ENCODE measurements around the gene MMP24.
"Not testable (repeated sequence)": the region's sequence is repeated elsewhere in the genome, so short reads cannot be mapped to it uniquely, and the experiment has no call there.

The MMP24 gene

DNA sequence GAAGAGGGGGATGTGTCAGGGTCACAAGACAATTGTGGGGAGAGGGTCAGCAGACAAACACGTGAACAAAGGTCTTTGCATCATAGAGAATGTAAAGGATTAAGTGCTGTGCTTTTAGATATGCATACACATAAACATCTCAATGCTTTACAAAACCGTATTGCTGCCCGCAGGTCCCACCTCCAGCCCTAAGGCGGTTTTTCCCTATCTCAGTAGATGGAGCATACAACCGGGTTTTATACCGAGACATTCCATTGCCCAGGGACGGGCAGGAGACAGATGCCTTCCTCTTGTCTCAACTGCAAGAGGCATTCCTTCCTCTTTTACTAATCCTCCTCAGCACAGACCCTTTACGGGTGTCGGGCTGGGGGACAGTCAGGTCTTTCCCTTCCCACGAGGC lies 35.8 kb downstream of the MMP24 start:
- ATAC-seq, result not testable (repeated sequence)

DNA sequence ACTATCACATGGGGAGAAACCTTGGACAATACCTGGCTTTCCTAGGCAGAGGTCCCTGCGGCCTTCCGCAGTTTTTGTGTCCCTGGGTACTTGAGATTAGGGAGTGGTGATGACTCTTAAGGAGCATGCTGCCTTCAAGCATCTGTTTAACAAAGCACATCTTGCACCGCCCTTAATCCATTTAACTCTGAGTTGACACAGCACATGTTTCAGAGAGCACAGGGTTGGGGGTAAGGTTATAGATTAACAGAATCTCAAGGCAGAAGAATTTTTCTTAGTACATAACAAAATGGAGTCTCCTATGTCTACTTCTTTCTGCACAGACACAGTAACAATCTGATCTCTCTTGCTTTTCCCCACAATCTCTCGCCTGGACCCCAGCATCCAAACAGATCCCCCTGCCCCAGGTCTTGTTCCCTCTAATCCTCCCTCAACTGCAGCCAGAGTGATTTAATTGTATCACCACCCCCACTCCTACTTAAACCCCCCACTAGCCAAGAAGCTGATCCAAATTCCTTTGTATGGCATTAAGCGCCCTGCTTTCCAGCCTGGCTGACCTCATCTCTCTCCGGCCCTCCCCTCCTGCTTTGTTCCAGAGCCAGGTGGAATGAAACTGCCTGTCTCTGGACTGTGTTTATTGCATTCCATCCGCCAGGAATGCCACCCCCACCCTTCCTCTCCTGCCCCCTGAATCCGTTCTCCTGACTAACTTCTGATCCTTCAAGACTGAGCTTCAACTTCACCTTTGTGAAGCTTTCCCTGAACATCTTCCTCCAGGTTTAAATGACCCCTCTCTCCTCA lies 36.4 kb downstream of the MMP24 start:
- not testable (repeated sequence) for ATAC-seq

DNA sequence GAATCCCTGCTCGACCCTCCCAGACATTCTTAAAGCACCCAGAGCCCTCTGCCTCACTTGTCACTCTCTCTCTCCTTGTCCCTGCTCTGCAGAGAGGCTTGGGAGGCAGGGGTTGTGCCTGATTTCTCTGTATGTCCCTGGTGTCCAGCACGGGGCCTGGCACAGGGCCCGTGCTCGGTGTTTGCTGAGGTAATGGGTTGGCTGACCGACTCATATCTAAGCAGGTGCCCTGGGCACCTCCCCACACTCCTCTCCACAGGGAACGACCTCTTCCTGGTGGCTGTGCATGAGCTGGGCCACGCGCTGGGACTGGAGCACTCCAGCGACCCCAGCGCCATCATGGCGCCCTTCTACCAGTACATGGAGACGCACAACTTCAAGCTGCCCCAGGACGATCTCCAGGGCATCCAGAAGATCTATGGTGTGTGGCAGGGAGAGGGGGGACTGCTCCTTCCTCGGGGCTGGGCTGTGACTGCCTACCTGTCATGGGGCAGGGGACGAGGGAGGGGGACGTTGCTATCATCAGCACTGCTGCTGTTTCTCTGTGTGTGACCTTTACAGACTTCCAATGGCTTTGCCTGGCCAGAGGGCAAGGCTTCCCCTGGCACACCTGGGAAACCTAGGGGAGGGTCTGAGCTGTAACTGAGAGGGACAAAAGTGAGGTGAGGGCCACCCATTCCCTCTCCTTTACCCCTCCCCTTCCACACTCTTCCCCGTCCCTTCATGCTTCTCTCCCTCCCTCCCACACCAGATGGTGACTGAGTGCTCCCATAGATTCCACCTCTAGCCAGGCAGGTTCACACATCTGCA lies 37.2 kb downstream of the MMP24 start:
- no peak for ATAC-seq

DNA sequence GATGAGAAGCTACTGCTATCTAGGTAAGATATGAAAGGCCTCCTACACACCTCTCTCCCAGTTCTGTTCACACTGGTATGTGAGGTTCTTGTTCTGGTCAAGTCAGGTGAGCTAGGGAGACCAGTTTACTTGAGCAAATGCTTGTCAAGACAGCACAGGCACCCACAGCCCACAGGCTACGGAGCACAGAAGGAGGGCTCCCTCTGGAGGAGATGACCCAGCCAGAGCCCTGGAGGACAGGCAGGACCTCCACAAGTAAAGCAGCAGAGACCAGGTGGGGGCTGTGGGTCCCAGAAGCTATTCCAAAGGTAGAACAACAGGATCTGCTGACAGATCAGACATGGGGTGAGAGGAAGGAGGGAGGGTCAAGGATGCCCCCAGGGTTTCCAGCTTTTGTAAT lies 38.3 kb downstream of the MMP24 start:
- no peak for ATAC-seq

DNA sequence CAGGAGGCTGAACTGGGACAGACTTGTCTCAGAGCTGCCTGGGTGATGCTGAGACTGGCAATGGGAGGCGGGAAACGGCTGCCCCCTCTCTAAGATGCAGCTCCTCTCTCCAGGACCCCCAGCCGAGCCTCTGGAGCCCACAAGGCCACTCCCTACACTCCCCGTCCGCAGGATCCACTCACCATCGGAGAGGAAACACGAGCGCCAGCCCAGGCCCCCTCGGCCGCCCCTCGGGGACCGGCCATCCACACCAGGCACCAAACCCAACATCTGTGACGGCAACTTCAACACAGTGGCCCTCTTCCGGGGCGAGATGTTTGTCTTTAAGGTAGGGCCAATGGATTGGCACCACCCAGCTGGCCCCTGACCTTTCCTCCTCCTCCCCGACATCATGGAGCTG lies 40.6 kb downstream of the MMP24 start:
- ATAC-seq, result no peak

DNA sequence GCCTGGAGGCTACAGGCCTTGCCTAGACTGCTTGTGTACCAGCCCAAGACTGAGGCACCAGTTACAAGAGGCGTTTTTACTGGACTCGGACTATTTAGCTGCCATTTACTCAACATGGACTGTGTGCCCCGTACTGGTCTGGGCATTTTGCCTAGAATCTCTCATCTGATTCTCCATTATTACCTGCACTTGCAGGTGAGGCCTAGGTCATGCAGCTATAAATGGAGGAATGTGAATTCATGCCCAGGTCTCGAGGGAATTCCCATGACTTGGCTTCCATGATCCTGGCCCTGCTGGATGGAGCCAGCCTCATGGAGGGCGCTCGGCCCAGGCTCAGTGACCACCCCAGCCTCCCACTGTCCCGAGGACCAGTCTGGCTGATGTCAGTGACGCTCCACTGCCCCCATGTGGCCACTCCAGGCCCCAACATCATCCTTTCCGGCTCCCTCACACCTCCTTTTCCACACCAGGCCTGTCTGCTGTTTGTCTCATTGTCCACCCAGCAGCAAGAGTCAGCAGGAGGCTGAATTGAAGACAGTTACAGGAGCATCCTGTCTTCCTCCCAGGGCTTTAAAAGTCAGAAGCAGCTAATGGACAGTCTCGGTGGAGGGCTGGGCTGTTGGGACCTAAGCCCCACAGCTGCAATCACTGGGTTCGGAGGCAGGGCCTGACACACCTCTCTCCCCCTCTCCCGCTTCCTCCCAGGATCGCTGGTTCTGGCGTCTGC lies 42.7 kb downstream of the MMP24 start:
- ATAC-seq, result peak in 1 of 2 donors; percentile 68

DNA sequence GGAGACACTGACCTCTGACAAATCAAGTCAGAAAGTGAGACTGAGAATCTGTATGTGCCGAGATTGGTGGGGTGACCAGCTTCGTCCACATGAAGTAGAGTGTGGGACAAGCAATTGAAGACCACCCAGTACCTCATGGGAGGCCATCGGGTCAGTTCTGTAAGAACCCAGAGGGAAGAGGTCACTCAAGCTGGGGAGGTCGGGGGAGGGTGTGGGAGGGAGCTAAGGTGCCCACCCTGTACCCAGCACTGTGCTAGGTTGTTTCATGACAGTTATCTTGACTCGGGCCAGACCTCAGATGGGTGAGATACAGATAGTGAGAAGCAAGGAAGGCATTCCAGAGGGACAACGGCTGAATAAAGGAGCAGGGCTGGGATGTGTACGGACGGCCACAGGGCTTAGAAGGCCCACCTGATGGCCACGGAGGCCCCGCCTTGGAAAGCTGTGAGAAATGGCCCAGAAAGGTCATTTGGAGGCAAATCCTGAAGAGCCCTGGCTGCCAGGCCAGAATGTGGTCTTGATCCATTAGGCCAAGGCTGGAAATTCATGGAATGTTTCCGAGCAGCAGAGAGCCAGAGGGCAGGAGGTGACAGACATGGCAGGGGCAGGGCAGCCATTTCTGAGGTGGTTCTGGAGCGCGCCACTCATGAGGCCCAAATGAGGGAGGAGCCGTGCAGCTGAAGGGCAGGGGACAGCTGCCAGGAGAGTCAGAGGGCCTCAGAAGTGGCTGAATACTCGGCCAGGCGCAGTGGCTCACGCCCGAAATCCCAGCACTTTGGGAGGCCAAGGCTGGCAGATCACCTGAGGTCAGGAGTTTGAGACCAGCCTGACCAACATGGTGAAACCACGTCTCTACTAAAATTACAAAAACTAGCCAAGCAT lies 43.8 kb downstream of the MMP24 start:
- no peak for ATAC-seq

DNA sequence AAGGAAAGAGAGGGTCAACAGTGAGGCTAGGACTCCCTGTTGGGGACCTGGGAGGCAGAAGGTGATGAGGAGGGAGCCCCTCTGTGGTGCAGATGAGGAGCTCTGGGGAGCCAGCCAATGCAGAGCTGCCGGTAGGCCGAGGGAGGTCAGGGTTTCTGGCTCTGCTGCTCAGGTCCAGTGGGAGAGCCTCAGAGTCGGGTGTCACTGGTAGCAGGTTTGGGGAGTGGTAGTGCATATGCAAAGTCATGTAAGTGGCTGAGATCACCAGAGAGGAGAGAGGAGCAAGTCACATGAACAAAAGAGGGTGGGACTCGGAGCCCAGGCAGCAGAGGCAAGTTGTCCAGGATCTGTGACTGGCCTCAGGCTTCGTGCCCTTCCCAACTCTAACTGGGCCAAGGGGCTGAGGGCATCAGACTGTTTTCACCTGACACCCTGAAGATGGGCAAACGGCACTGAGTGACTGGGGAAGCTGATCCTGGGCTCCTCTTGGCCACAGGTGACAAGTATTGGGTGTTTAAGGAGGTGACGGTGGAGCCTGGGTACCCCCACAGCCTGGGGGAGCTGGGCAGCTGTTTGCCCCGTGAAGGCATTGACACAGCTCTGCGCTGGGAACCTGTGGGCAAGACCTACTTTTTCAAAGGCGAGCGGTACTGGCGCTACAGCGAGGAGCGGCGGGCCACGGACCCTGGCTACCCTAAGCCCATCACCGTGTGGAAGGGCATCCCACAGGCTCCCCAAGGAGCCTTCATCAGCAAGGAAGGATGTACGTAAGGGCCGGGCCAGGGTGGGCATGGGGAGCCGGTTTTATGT lies 44.8 kb downstream of the MMP24 start:
- ATAC-seq, result no peak

DNA sequence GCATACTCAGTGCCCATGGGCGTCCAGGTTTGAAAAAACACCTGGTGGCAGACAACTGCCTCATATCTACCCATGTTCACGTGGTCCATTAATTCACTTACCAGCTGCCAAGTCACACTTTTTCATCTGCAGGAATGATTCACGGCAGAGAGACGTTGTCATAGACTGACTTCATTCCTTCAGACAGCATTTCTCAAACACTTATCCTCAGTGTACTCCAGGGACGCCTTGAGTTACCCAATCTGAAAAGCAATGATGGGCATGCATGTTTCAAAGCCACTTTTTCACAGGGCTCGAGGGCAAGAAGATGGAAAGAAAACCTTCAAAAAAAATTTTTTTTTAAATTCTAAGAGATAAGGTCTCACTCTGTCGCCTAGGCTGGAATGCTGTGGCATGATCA lies 45.4 kb downstream of the MMP24 start:
- no peak for ATAC-seq

DNA sequence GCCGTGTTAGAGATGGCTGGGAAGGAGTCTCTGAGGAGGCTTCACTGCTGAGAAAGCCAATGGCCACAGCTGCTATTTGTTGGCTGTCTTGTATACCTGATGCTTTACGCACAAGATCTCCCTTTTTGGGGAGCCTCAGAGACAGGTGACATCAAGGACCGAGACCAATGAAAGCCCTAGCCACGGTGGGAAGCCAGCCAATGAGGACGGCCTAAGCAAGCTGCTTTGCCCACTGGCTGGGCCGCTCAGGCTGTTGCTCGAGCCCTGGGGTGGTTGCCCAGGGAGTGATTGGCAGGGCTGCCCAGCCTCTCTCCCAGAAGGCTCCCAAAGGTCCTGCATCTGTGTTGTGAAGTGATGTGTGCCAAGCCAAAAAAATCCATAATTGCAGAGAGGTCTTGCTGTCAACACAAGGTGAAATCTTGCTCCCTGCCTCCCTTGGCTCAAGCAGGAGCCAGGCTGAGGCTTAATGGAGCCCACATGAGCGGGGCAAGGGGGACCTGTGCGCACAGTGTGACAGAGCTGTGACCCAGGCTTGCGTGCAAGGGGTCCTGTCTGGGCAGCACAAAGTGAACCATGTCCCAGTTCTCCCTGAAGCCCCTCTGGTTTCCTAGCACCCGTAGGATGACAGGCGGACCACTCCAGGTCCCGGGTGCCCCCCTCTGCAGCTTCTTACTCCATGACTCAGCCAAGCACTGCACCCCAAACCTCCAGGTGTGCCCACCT lies 47.1 kb downstream of the MMP24 start:
- no peak for ATAC-seq

DNA sequence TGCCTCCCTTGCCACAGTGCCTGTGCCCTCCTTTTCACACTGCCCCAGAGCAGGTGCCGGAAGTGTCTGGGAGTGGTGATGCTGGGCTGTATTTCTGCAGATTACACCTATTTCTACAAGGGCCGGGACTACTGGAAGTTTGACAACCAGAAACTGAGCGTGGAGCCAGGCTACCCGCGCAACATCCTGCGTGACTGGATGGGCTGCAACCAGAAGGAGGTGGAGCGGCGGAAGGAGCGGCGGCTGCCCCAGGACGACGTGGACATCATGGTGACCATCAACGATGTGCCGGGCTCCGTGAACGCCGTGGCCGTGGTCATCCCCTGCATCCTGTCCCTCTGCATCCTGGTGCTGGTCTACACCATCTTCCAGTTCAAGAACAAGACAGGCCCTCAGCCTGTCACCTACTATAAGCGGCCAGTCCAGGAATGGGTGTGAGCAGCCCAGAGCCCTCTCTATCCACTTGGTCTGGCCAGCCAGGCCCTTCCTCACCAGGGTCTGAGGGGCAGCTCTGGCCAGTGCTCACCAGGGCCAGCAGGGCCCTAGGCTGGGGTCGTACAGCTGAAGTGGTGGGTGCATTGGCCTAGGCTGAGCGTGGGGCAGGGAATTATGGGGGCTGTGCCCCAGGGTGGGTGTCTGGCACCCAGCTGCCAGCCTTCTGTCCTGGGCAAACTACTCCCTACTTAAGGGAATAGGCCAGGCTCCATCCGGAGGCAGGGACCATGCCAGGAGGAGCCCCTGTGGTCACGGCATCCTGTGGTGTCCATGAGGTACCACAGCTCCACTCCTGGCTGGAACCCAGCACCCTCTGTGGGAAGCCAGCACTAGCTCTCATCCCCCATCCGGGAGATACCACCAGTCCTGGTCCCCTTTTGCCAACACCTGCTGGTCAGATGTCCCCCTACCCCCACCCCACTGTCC lies 47.9 kb downstream of the MMP24 start:
- ATAC-seq, result no peak

DNA sequence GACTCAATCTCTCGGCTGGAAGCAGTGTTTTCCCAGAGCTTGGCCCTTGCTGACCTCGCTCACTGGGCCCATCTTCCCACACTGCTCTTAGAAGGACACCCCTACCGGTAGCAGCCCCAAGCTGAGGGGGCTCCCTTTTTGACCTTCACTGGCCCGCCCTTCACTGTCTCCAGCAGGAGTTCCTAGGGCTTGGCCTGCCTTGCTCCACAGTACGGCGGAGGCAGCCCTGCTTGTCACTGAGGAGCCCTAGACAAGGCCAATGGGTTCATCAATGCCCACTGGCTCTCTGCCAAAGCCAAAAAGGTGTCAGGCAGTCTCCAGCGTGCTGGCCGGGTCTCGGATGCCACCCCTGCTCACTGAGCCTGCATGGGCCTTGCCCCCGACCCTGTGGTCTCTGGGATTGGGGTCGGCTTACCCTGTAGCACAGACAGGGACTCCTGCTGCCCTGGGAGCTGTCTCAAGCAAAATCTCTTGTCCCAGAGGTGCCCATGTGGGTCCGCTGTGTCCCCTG lies 49.3 kb downstream of the MMP24 start:
- ATAC-seq, result no peak

DNA sequence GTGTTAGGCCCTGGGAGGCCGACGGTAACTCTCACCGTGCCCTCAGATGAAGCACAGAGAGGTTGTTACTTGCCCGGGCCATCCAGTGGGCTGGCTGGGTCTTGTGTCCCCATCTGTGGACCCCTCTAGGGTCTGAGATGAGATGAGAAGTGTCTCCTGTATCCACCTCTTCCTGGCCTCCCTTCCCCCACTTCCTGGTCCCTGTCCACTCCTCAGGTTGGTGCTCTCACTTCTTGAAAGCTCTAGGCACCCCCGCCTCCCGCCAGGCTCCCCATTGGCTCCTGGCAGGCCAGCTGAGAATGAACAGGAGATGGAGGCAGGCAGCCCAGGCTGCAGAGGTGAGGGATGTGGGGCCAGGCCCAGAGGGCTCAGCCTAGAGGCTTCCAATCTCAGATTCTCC lies 49.9 kb downstream of the MMP24 start:
- no peak for ATAC-seq

DNA sequence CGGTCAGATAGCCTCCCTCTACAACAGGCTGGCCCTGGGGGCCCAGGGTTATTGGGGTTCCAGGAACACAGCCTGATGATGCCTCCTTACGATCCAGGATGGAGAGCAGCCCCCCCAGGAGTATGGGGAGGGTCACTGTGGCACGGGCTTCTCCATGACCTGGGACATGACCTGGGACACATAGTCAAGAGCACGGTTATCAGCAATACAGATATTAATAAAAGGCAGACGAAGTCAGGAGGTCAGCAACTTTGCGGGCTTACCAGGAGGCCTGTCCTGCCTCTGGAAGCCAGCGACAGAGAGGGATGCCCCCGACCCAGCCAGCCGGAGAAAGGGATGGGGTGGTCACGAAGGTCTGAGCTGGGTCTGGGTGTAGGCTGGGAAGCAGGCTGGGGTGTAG lies 50.6 kb downstream of the MMP24 start:
- ATAC-seq, result no peak

DNA sequence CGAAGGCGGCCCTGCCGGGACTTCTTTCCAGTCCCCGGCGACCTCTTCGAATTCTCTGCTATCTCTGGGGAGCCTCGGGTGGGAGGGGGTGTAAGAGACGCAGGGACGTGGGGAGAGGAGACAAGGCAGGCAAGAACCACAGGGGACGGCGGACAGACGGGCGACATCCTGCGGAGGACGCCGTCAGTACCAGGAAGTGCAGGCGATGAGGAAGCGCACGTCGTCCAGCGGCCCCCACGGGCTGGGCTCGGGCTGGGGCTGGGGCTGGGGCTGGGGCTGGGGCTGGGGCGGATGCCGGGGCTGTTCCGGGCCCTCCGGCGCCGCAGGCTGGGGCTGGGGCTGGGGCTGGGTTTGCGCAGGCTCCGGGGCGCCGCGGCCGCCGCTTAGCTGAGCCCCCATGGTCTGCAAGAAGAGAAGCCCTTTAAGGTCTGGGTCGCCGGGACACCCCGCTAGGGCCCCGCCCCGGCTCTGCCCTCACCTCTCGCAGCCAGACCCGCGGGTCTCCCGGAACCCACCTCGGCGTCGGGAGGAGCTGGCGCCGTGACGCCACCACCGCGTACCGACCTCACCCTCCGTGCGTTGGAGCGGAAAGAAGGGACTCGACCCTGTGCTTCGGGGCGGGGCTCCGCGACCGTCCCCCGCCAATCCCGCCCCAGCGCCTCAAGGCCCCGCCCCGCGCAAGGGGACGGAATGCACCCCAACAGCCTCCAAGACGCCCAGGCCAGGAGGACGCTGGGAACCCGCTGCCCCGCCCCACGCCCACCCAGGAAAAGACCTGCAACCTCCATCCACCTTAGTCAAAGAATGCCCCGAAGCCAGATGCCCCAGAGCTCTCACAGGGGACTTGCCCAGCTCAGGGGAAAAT lies 51.3 kb downstream of the MMP24 start, which contains the start of gene MMP24OS:
TSS of gene MMP24OS (minus strand) at position 592 of the 865 bp plus-strand sequence. CDS start at position 399, 193 bp downstream.
- ATAC-seq, result peak; percentile 94 to 95

DNA sequence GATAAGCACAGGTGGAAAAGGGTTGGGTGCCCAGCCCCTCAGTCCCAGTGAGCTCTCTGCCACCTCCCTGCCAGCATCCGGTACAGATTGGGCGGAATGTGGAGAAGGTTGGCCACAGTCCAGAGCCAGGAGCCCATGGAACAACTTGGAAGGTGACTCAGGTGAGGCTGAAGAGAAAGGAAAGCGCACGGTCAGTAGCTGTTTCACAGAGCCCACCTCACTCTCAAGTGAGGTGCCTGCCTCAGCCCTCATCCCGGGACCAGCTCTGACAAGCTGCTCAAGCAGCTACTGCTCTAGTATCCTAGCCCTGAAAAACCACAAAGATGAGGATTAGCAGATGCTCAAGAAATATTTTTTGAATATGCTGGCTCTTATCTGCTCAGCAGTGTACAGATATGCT lies 52.5 kb downstream of the MMP24 start:
- no peak for ATAC-seq

DNA sequence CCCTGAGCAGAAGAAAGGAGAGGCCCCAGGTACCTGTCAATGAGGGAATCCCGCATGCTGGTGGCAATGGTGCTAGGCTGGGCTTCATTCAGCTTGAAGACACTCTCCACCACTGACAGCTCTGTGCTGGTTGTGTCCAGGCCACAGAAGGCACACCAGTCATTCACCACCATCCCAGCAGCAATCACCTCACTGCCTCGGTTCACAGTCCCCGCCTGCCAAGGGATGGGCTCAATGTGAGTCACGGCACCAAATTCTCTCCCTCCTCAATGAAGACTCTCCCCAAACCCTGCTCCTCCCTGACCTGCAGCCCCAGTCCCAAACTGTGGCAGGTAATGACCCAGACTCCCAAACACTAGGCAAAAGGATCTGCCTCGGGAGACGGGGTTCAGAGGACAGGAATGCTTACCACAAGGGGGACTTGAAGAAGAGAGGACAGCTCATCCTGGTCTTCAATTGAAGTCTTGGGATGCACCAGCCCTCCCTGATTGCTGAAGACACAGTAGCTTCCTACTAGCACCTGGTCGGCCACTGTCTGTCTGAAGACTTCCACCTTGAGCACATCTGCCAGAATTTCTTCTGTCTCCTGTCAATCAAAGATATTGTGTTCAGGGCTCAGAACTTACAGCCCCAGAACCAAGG lies 53.2 kb downstream of the MMP24 start:
- ATAC-seq, result no peak

DNA sequence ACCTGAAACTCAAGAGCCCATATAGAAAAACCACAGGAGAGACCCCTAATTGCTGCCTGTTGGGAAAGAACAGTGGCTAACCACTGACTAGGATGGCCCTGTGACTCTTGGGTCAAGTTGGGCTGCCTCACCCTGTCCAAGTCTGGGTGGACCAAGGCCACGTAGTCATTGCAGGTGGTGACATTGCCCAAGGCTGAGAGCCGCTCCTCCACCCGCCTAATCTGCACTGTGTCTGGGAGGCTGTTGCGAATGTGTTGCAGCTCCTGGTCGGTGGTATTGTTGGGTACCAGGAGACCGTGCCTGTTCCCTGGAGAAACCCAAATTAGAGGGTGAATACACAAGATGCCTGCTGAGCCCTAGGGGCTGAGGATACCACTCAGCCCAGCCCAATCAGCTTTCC lies 54.0 kb downstream of the MMP24 start:
- no peak for ATAC-seq

All from activated CD4-positive, CD25-positive, alpha-beta regulatory T cell treated with anti-CD3 and anti-CD28 coated beads, Interleukin-2, amount 50 U/mL, for 24 hours (primary cell).